ENCODE data around the gene TNNT1.

The TNNT1 gene

DNA sequence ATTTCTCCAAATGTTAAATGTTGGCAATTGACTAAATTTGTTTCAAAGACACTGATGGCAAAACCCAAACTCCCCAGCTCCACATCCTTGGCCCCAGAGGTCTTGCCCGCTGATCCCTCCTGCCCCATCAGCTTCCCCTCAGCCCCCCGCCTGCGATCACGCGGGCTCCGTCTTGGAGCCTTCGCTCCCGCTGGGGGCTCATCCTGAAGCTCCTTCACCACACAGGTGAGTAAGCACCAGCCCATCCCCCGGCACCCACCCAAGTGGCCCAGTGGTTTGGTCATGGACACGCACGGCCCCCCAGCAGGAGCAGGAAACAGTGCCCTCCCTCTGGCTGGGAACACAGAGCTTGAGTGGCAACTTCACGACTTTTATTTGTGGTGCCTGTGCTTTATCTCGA, 58.4 kb downstream of the TNNT1 start:
- TF ChIP-seq, protein P1, sequence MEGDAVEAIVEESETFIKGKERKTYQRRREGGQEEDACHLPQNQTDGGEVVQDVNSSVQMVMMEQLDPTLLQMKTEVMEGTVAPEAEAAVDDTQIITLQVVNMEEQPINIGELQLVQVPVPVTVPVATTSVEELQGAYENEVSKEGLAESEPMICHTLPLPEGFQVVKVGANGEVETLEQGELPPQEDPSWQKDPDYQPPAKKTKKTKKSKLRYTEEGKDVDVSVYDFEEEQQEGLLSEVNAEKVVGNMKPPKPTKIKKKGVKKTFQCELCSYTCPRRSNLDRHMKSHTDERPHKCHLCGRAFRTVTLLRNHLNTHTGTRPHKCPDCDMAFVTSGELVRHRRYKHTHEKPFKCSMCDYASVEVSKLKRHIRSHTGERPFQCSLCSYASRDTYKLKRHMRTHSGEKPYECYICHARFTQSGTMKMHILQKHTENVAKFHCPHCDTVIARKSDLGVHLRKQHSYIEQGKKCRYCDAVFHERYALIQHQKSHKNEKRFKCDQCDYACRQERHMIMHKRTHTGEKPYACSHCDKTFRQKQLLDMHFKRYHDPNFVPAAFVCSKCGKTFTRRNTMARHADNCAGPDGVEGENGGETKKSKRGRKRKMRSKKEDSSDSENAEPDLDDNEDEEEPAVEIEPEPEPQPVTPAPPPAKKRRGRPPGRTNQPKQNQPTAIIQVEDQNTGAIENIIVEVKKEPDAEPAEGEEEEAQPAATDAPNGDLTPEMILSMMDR (conservative IDR thresholded peaks at IDR 0.05; ENCODE audit: low read length): no peak
- DNase-seq (ENCODE audit: low read depth): no peak

DNA sequence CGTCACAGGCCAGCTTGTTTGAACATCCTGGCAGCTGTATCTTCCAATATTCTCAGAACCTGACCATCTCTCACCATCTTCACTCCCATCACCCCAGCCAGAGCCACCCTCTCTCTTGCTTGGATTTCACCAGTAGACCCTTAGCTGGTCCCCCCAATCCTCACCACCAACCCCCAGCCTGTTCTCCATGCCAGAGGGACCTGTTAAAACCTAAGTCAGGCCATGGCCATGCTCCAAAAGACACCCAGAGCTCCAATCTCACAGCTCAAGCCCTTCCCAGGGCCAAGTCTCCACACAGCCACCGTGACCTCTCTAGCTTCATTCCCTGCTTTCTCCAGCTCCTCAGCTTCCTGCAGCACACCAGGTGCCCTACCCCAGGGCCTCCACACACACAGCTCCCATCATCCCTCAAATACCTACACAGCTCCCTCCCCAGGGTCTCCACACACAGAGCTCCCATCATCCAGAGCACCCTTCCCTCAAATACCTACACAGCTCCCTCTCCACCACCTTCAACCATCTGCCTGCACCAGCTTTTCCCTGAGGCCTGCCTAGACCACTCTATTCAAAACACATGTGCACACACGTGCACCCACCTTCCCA, 59.6 kb downstream of the TNNT1 start:
- no peak overlapping the region for H3K4me3 ChIP-seq (ENCODE audit: low read length)
- TF ChIP-seq, protein P1 (conservative IDR thresholded peaks at IDR 0.05; ENCODE audit: low read length): no peak
- no peak for DNase-seq (ENCODE audit: low read depth)

More for the DNA sequence above, 58.4 kb downstream of the TNNT1 start:
- no peak overlapping the region for H3K4me3 ChIP-seq (ENCODE audit: low read length)

DNA sequence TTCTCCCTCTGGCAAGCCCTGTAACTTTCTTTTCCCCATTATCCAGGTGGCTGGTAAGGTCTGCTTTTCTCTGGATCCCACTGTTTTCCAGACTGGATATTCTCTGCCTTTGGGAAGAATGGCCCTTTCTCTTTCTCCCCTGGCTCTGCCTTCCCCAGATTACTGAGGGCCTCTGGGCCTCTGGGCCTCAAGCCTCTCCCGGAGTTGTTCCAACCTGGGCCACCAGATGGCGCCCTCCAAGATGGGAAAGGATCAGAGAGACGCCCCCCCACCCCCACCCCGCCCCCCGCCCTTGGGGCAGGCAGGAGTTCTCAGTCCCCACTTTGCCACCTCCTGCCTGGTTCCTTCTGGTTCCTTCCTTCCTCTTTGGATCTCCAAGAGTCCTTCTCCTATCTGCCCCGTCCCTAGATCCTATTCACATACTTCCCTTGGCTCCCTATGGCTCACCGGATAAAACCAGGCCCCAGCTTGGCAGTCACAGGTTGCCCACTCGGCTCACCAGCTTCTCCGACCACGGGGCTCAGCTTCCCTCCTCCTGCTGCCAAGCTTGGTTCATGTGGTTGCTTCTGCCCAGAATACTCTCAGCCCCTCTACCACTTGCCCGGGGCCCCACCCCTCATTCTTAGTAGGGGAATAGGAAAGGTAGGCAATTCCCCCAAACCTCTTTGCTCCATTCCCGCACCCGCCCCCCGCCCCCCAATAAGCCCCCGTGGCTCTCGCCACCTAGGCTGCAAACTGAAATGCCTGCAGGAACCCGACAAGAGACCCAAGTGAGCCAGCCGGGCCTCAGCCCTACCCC, 60.3 kb downstream of the TNNT1 start:
- TF ChIP-seq, protein P1 (conservative IDR thresholded peaks at IDR 0.05; ENCODE audit: low read length): peak; percentile 63
- DNase-seq (ENCODE audit: low read depth): peak; percentile 38
- no peak overlapping the region for H3K4me3 ChIP-seq (ENCODE audit: low read length)

DNA sequence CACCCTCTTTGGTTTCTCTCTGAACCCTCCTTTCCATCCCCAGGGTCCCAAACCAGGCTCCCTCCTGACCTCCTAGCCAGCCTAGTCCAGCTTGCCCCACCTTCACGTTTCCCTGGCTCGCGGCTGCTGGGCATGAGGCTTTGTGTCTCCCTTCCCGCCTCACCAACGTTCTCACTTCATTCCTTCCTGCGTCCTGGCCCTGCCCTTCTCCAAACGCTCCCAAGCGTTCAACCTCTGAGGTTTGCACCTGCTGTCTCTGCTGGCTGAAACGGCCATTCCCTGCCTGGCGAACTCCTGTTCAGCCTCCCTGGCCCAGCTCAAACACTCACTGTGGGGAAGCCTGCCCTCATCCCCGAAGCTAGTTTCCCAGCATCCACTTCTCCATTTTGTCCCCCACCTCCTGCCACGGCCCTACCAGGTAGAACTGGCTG, 61.0 kb downstream of the TNNT1 start:
- TF ChIP-seq, protein P1 (conservative IDR thresholded peaks at IDR 0.05; ENCODE audit: low read length): no peak
- H3K4me3 ChIP-seq (ENCODE audit: low read length): peak overlapping the region; percentile 66
- DNase-seq (ENCODE audit: low read depth): no peak

DNA sequence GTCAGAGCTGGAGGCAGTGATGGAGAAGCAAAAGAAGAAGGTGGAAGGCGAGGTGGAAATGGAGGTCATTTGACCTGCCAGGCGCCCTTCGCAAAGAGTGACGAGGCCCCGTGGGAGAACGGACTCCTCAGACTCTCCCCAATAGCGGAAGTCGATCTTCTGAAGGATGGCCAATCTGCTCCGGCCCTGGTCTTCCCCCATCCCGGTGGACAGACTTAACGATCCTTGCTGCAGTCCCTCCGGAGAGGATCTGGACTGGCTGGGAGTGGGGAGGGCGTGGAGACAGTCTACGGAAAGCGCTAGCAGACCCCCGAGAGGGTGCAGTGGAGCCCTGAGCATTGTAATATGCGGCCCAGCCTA, 61.5 kb downstream of the TNNT1 start:
- H3K4me3 ChIP-seq (ENCODE audit: low read length): peak overlapping the region; percentile 66
- TF ChIP-seq, protein P1 (conservative IDR thresholded peaks at IDR 0.05; ENCODE audit: low read length): no peak
- peak; percentile 26 for DNase-seq (ENCODE audit: low read depth)

DNA sequence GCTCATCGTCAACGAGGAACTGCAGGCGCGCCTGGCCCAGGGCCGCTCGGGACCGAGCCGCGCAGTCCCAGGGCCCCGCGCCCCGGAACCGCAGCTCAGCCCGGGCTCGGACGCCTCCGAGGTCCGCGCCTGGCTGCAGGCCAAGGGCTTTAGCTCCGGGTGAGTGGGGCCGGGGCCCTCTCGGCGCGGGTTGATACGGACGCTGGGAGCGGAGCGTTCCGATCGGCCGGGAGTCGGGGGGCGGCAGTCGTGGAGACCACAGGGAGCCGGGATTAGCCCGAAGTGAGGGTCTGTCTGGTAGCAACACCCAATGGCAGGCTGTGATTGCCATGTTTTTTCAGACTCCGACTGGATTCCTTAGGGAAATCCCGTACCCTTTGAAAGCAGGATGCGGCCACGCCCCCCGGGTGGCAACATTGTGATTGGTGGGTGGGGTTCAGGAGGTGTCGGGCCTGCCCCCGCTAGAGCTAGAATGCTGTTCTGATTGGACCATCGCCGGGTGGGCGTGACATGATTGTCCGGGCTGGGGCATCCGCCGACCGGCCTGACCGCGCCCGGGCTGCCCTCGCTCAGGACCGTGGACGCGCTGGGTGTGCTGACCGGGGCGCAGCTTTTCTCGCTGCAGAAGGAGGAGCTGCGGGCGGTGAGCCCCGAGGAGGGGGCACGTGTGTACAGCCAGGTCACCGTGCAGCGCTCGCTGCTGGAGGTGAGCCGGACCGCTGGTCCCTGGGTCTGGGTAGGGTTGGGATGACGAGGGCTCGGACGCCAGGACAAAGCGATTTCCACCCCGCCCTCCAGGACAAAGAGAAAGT, 62.1 kb downstream of the TNNT1 start:
- peak; percentile 87 for DNase-seq (ENCODE audit: low read depth)
- TF ChIP-seq, protein P1 (conservative IDR thresholded peaks at IDR 0.05; ENCODE audit: low read length): no peak

More for the DNA sequence above, 62.1 kb downstream of the TNNT1 start:
- H3K4me3 ChIP-seq (ENCODE audit: low read length): peak overlapping the region; percentile 66
